22Rv1 (cell line): ENCODE results near the gene CHSY1.

Experiments
- H3K27ac ChIP-seq: fragments of 450-650 bp; 2 replicates; pipeline ENCODE4 v1.5.1; 2017
- ZFX ChIP-seq: fragments of 450-650 bp; IDR thresholded peaks from 2 replicates; pipeline ENCODE4 v1.6.1; 2017; ENCODE audit warnings: antibody characterized with exemption, borderline replicate concordance
- TF ChIP-seq, protein P1 (sequence below): fragments of 450-650 bp; IDR thresholded peaks from 2 replicates; pipeline ENCODE4 v1.5.1; 2017; ENCODE audit warnings: mild to moderate bottlenecking

CHSY1 gene

DNA sequence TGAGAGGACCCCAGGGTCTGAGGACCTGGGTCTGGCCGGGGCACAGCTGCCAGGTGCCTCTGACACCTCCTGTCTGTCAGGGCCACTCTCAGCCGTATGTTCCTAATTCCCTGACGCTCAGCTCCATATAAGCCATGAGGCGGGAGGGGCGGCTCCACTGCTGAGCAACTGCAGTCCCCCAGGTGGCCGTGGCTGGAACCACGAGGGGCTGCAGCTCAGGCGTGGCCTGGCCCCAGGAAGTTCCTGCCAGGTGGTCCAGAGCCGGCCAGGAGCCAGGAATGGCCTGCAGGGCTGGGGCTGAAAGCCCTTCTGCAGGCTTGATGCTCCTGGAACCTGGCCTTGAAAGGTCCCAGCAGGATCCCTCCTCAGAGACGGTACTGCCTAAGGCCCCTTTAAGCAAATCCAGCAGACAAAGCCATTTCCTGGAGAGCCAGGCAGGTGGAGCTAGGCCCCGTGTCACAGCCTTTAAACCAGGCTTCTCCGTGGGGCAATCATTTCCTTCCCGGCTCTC is 118.0 kb downstream of the CHSY1 start:
- H3K27ac ChIP-seq, result no peak overlapping the region
- no peak for TF ChIP-seq ZFX
- TF ChIP-seq, protein P1, sequence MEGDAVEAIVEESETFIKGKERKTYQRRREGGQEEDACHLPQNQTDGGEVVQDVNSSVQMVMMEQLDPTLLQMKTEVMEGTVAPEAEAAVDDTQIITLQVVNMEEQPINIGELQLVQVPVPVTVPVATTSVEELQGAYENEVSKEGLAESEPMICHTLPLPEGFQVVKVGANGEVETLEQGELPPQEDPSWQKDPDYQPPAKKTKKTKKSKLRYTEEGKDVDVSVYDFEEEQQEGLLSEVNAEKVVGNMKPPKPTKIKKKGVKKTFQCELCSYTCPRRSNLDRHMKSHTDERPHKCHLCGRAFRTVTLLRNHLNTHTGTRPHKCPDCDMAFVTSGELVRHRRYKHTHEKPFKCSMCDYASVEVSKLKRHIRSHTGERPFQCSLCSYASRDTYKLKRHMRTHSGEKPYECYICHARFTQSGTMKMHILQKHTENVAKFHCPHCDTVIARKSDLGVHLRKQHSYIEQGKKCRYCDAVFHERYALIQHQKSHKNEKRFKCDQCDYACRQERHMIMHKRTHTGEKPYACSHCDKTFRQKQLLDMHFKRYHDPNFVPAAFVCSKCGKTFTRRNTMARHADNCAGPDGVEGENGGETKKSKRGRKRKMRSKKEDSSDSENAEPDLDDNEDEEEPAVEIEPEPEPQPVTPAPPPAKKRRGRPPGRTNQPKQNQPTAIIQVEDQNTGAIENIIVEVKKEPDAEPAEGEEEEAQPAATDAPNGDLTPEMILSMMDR, result no peak

DNA sequence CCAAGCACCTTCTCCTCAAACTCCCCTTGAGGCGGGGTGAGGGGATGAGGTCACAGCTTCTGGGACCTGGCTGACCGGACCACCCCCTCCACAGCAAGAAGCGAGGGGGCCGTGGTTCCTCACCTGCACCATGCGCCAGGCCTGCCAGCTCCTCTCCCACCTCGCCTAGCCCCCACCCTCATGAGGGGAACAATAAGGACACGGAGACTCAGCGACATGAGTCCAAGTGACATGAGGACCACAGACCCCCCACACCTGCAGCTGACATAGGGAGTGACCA is 118.7 kb downstream of the CHSY1 start:
- TF ChIP-seq ZFX, result no peak
- TF ChIP-seq, protein P1, result no peak
- no peak overlapping the region for H3K27ac ChIP-seq

DNA sequence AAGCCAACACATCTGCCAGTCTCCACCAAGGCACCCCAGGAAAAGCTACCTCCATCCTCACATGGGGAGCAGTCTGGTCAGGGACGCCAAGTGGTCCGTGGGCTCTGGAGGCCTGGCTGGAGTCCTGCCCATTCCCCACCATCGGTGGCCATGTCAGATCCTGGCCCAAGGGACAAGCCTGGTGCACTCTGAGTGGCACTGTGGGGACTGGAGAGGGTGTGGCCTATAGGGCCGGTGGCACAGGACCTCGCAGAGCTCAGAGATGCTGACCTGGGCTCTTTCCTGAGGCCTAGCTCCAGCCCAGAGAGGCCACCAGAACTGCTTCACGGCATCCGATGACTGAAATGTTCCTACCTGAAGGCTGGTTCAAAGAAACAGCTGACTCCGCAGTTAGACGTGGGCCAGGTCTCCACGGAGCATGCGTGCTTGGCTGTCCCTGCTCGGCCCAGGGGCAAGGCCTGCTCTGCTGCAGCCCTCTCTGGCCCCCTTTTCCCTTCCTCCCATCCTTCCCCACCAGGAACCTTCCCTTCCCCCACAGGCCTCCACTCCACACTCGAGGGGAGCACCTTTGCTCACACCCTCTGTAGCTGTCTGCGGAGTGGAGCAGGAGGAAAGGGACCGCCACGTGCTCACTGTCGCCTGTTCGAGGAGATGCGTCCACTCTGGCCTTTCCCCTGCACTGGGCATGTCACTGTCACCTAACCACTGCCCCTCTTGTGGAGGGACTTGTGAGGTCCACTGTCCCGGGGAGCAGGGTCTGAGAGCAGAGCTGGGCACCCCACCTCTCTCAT is 119.3 kb downstream of the CHSY1 start:
- H3K27ac ChIP-seq, result no peak overlapping the region
- TF ChIP-seq, protein P1, result no peak
- TF ChIP-seq ZFX, result no peak

DNA sequence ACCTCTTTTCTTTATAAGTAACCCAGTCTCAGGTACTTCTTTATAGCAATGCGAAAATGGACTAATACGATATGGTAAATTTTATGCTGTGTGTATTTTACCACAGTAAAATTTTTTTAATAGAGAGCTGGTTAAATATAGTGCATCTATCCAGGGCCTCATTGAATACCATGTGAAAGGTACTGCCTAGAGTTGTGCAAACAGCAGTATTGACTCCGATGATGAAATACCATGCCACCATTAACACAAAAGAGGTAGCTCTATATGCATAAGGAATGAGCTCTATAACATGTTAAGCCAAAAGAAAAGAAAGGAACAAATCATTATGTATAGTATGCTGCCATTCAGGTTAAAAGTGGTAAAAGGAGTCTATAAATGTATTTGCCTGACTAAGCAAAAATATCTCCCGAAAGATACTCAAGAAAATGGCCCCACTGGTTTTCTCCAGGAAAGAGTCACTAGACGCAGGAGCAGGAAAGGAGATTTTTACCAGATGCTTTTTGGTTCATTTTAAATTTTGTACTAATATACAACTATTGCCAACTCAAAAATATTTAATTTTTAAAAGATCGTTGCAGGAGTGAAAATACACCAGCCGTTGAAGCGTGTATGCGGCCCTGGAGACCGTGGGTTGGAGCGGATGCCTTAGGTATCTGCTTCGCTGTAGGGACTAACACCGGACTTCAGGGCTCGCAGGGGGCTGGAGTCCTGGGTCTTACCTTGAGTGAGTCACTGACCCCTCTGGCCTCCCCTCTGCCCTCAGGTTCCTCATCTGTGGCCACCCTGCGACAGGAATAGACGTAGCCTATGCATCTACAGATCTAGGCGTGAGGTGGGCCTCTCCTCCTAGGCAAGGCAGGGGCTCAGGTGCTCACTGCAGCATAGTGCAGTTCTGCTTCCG is 120.1 kb downstream of the CHSY1 start:
- TF ChIP-seq, protein P1, result no peak
- TF ChIP-seq ZFX, result no peak
- no peak overlapping the region for H3K27ac ChIP-seq

DNA sequence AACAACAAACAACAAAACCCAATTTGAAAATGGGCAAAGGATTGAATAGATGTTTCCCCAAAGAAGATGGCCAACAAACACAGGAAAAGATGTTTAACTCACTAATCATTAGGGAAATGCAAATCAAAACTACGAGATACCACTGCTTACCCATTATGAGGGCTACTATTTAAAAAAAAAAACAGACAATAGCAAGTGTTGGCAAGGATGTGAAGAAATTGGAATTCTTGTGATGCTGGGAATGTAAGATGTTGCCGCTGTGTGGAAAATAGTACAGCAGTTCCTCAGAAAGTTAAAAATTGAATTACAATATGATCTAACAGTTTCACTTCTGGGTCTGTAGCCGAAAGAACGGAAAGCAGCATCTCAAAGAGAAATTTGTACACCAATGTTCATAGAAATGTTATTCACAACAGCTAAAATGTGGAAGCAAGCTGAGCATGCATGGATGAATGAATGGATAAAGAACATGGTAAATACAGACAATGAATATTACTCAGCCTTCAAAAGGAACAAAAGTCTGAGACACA is 121.9 kb downstream of the CHSY1 start:
- TF ChIP-seq, protein P1, result no peak
- TF ChIP-seq ZFX, result no peak

DNA sequence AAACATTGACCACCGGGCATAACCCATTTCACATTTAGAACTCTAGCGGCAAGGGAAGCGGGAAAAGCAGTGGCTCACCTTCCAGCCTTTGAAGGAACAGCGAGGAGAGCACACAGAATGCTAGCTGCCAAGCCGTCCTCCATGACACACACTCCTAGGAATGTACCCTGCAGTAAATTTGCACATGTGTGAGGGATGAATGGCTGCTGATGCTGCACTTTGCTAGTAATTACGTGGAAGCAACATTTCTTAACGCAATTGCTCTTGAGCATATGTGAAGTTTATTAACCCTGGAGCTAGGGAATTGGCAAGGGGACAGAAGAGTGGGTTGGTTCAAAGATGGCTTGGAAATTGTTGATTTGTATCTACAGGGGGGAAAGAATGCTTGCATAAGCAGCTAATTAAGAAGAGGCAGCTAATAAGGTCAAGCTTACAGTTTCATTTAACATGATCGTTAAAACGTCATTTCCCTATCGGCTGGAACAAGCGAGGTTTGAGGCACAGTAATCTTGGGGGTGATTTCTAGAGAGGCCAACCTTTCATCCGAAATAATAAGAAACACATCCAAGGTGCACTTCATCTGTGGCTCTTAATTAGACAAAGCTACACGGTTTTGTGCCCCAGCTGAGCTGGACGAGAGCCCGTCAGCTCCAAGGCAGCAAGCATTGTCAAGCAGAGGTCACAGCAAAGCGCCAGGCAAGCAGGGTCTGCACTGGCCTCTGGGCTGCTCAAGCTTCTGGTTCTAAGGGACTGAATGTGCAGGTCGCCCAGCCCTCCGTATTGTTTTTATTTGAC is 123.4 kb downstream of the CHSY1 start:
- TF ChIP-seq ZFX, result no peak
- TF ChIP-seq, protein P1, result no peak

More for the DNA sequence above, 121.9 kb downstream of the CHSY1 start:
- H3K27ac ChIP-seq, result no peak overlapping the region

More for the DNA sequence above, 123.4 kb downstream of the CHSY1 start:
- no peak overlapping the region for H3K27ac ChIP-seq
